GM12801 (cell line): Measurements from ENCODE around the gene C16orf92.

Source experiments
- CTCF ChIP-seq: IDR thresholded peaks from one replicate; pipeline ENCODE4 v1.5.1; 2011; ENCODE audit warnings: control low read depth; ENCODE audit not compliant: insufficient read length; ENCODE audit errors: extremely low read depth

C16orf92 gene

GRCh38 chr16:29978081-29978480, 44.9 kb upstream of the C16orf92 start:
- no peak for TF ChIP-seq CTCF

GRCh38 chr16:29978564-29979270, 44.3 kb upstream of the C16orf92 start:
- TF ChIP-seq CTCF, result no peak

GRCh38 chr16:29982560-29983419, 40.2 kb upstream of the C16orf92 start:
- no peak for TF ChIP-seq CTCF

GRCh38 chr16:29983420-29984136, 39.4 kb upstream of the C16orf92 start:
- no peak for TF ChIP-seq CTCF

- no peak for TF ChIP-seq CTCF
Measured at GRCh38 chr16:29984137-29984763, 38.7 kb upstream of the C16orf92 start.

- no peak for TF ChIP-seq CTCF
Measured at GRCh38 chr16:29984764-29985147, 38.2 kb upstream of the C16orf92 start.

GRCh38 chr16:29985271-29985811, 37.7 kb upstream of the C16orf92 start:
- TF ChIP-seq CTCF, result no peak
